Hepatocyte (in vitro differentiated cells): ENCODE data around the gene GALNTL6. TPM values are rescaled to one million over a fixed set of nuclear protein-coding genes. Genes with fewer than 3 reads are reported as not detected.

ENCODE experiments used
- DNase-seq: peaks from one replicate; pipeline ENCODE4 v3.0.0-alpha.2; 2016; ENCODE audit warnings: low spot score
- H2AFZ ChIP-seq: fragments of 200-600 bp; sonication (generic); 2 replicates; pipeline ENCODE4 v1.6.0; 2016; ENCODE audit warnings: antibody characterized with exemption, mild to moderate bottlenecking
- H3K27ac ChIP-seq: fragments of 200-600 bp; sonication (generic); 2 replicates; pipeline ENCODE4 v1.5.1; 2016; ENCODE audit warnings: mild to moderate bottlenecking
- H3K27me3 ChIP-seq: fragments of 200-600 bp; sonication (generic); 2 replicates; pipeline ENCODE4 v1.6.1; 2016
- H3K36me3 ChIP-seq: fragments of 200-600 bp; sonication (generic); replicated peaks from 2 replicates; pipeline ENCODE4 v1.5.1; 2016; ENCODE audit warnings: low read depth; ENCODE audit not compliant: insufficient read depth
- H3K4me1 ChIP-seq: fragments of 200-600 bp; sonication (generic); 2 replicates; pipeline ENCODE4 v1.5.1; 2016; ENCODE audit warnings: mild to moderate bottlenecking, moderate library complexity; ENCODE audit not compliant: insufficient read depth
- H3K4me2 ChIP-seq: fragments of 200-600 bp; sonication (generic); 2 replicates; pipeline ENCODE4 v1.6.0; 2016
- H3K4me3 ChIP-seq: fragments of 200-600 bp; sonication (generic); 2 replicates; pipeline ENCODE4 v1.5.1; 2016; ENCODE audit warnings: mild to moderate bottlenecking
- H3K79me2 ChIP-seq: fragments of 200-600 bp; sonication (generic); 2 replicates; pipeline ENCODE4 v1.6.0; 2017; ENCODE audit warnings: mild to moderate bottlenecking
- H3K9me2 ChIP-seq: fragments of 200-600 bp; sonication (generic); replicated peaks from 2 replicates; pipeline ENCODE4 v1.6.0; 2017; ENCODE audit warnings: mild to moderate bottlenecking; ENCODE audit not compliant: insufficient read depth
- H3K9me3 ChIP-seq: fragments of 200-600 bp; sonication (generic); 2 replicates; pipeline ENCODE4 v1.5.1; 2016; ENCODE audit warnings: low read depth, mild to moderate bottlenecking
- H4K20me1 ChIP-seq: fragments of 200-600 bp; sonication (generic); 2 replicates; pipeline ENCODE4 v1.6.0; 2016; ENCODE audit warnings: mild to moderate bottlenecking; ENCODE audit not compliant: insufficient read depth, poor library complexity, severe bottlenecking
- CTCF ChIP-seq: fragments of 200-600 bp; sonication (generic); IDR thresholded peaks from 2 replicates; pipeline ENCODE4 v1.5.1; 2016; ENCODE audit warnings: antibody characterized with exemption, mild to moderate bottlenecking; ENCODE audit not compliant: poor library complexity
- EZH2 ChIP-seq: fragments of 200-600 bp; sonication (generic); IDR thresholded peaks from 2 replicates; pipeline ENCODE4 v1.6.1; 2016; ENCODE audit warnings: antibody characterized with exemption, mild to moderate bottlenecking, borderline replicate concordance
- EZH2phosphoT487 ChIP-seq: fragments of 200-600 bp; sonication (generic); IDR thresholded peaks from one replicate; pipeline ENCODE4 v1.6.1; 2018; ENCODE audit warnings: antibody characterized with exemption, mild to moderate bottlenecking, low read depth, moderate library complexity; ENCODE audit not compliant: unreplicated experiment, severe bottlenecking
- WGBS: methylation state at CpG from one replicate; pipeline ENCODE4 v1.1.6; 2016; ENCODE audit warnings: low lambda C conversion rate; ENCODE audit errors: missing lambda C conversion rate; 5-methylcytosine and 5-hydroxymethylcytosine counted together
- polyA plus RNA-seq: library from polyadenylated mRNA; unstranded; fragments of >200 nt; fragmentation: Nextera tagmentation; extraction: Ambion mirVana; gene quantifications from 2 replicates; pipeline ENCODE4 v1.2.1, GENCODE V29; 2016
- total RNA-seq: library from RNA; depleted of rRNA; stranded (reverse); fragments of >200 nt; gene quantifications from 2 replicates; pipeline ENCODE4 v1.2.3, GENCODE V29; 2014

The GALNTL6 gene
- total and polyA plus RNA-seq, 2 experiments from 2014 or later, result 0.53 to 0.74 TPM

- WGBS, result 99% methylated on average over 4 of the region's 4 CpGs
- Histone ChIP-seq H3K9me3 (no peaks in the 10 kb centered on the region), H3K27ac (no peak overlapping the region), H3K27me3 (no peaks in the 10 kb centered on the region), H3K9me2 (no peaks in the 10 kb centered on the region), H3K4me3 (no peak overlapping the region), H3K4me2 (no peak overlapping the region), H2AFZ (no peak overlapping the region), H4K20me1 (no peaks in the 10 kb centered on the region), H3K79me2 (no peaks in the 10 kb centered on the region), H3K4me1 (no peaks in the 10 kb centered on the region), H3K36me3 (no peaks in the 10 kb centered on the region)
- no peak for DNase-seq
- TF ChIP-seq EZH2 (no peak), CTCF (no peak), EZH2phosphoT487 (no peak)
Measured at GRCh38 chr4:172127168-172127567, 314.0 kb downstream of the GALNTL6 start.

- Histone ChIP-seq H3K4me1 (no peaks in the 10 kb centered on the region), H3K4me2 (no peak overlapping the region), H3K36me3 (no peaks in the 10 kb centered on the region), H4K20me1 (no peaks in the 10 kb centered on the region), H3K9me2 (no peaks in the 10 kb centered on the region), H3K4me3 (no peak overlapping the region), H3K9me3 (no peaks in the 10 kb centered on the region), H3K79me2 (no peaks in the 10 kb centered on the region), H3K27me3 (no peaks in the 10 kb centered on the region), H3K27ac (no peak overlapping the region), H2AFZ (no peak overlapping the region)
- TF ChIP-seq EZH2phosphoT487 (no peak), CTCF (no peak), EZH2 (no peak)
- WGBS, result 68% methylated on average over 1 of the region's 1 CpG
- no peak for DNase-seq
Measured at GRCh38 chr4:172129593-172129992, 316.4 kb downstream of the GALNTL6 start.

GRCh38 chr4:172134521-172134920 lies 321.3 kb downstream of the GALNTL6 start:
- no peaks in the 10 kb centered on the region for H3K27me3 ChIP-seq
- H3K9me3 ChIP-seq, result no peaks in the 10 kb centered on the region
- WGBS, result 90% methylated on average over 2 of the region's 2 CpGs
- no peak overlapping the region for H3K27ac ChIP-seq
- H3K36me3 ChIP-seq, result no peaks in the 10 kb centered on the region
- H2AFZ ChIP-seq, result no peak overlapping the region
- no peak for DNase-seq
- H4K20me1 ChIP-seq, result no peaks in the 10 kb centered on the region
- no peaks in the 10 kb centered on the region for H3K4me1 ChIP-seq
- H3K9me2 ChIP-seq, result no peaks in the 10 kb centered on the region
- H3K79me2 ChIP-seq, result no peaks in the 10 kb centered on the region
- no peak for TF ChIP-seq EZH2phosphoT487
- H3K4me2 ChIP-seq, result no peak overlapping the region
- H3K4me3 ChIP-seq, result no peak overlapping the region

GRCh38 chr4:172141025-172141424 lies 327.8 kb downstream of the GALNTL6 start:
- TF ChIP-seq EZH2phosphoT487 (no peak), CTCF (no peak), EZH2 (no peak)
- no peaks in the 10 kb centered on the region for H3K27me3 ChIP-seq
- no peak overlapping the region for H3K27ac ChIP-seq
- H3K4me3 ChIP-seq, result no peak overlapping the region
- no peaks in the 10 kb centered on the region for H3K9me2 ChIP-seq
- no peak for DNase-seq
- H3K9me3 ChIP-seq, result no peaks in the 10 kb centered on the region
- H4K20me1 ChIP-seq, result no peaks in the 10 kb centered on the region
- H3K79me2 ChIP-seq, result no peaks in the 10 kb centered on the region
- H2AFZ ChIP-seq, result no peak overlapping the region
- no peaks in the 10 kb centered on the region for H3K36me3 ChIP-seq
- 84% methylated on average over 2 of the region's 2 CpGs for WGBS
- no peak overlapping the region for H3K4me2 ChIP-seq
- no peaks in the 10 kb centered on the region for H3K4me1 ChIP-seq
